Vagina (tissue), 2 donors: ENCODE measurements around the gene FRMD3. TPM values are rescaled to one million over a fixed set of nuclear protein-coding genes. Genes with fewer than 3 reads are reported as not detected.

Experiments used
- DNase-seq, 2 donors: peaks; one replicate each; pipeline ENCODE4 v3.0.0-alpha.2; 2017; ENCODE audit errors: extremely low spot score in 2 of 2
- H3K27ac ChIP-seq: fragments of 200-600 bp; sonication (generic); one replicate; pipeline ENCODE4 v1.5.1; 2019
- H3K27me3 ChIP-seq: fragments of 200-600 bp; sonication (generic); one replicate; pipeline ENCODE4 v1.5.1; 2019
- H3K36me3 ChIP-seq, 2 donors: fragments of 200-600 bp; sonication (generic); one replicate each; pipeline ENCODE4 v1.5.1; 2017 to 2019
- H3K4me1 ChIP-seq: fragments of 200-600 bp; sonication (generic); one replicate; pipeline ENCODE4 v1.5.1; 2019
- H3K4me3 ChIP-seq, 2 donors: fragments of 200-600 bp; sonication (generic); 1 replicate in 1 of 2; 2 replicates in 1 of 2; pipeline ENCODE4 v1.5.1; 2016 to 2019
- H3K9me3 ChIP-seq: fragments of 200-600 bp; sonication (generic); one replicate; pipeline ENCODE4 v1.5.1; 2019
- CTCF ChIP-seq, 3 experiments: fragments of 450-650 bp in 2 of 3; fragments of 200-600 bp in 1 of 3; sonication (generic) in 1 of 3; IDR thresholded peaks; one replicate each; pipeline ENCODE4 v1.5.1; 2017 to 2019; ENCODE audit warnings: antibody characterized with exemption in 3 of 3, mild to moderate bottlenecking in 2 of 3, moderate library complexity in 2 of 3
- POLR2A ChIP-seq, 2 donors: fragments of 450-650 bp; IDR thresholded peaks; one replicate each; pipeline ENCODE4 v1.6.1; 2017; ENCODE audit warnings: antibody characterized with exemption in 2 of 2, mild to moderate bottlenecking in 2 of 2, moderate library complexity in 2 of 2
- POLR2AphosphoS5 ChIP-seq, 2 donors: sonication (generic); formaldehyde crosslinking; IDR thresholded peaks; one replicate each; pipeline ENCODE4 v1.9.0; 2017; ENCODE audit warnings: antibody characterized with exemption in 2 of 2, mild to moderate bottlenecking in 2 of 2, low read depth in 1 of 2; ENCODE audit not compliant: insufficient read depth in 1 of 2
- intact Hi-C: fragments of 100-400 bp; cut with DNase I; formaldehyde crosslinking; loops from one replicate; pipeline ENCODE4 v1.15.1; 2023
- total RNA-seq: library from RNA; depleted of rRNA; stranded (reverse); fragments of >200 nt; gene quantifications from one replicate; pipeline ENCODE4 v1.2.3, GENCODE V29; 2016

FRMD3 gene
- total RNA-seq, 1 donor from 2014 or later, result 13.8 TPM

GRCh38 chr9:83538890-83539238 is 663 bp upstream of the FRMD3 start:
- Histone ChIP-seq H3K27ac (no peak overlapping the region), H3K4me1 (peaks cover 19% of the 10 kb centered on the region), H3K27me3 (no peaks in the 10 kb centered on the region), H3K9me3 (no peaks in the 10 kb centered on the region), H3K36me3 (no peaks in the 10 kb centered on the region), H3K4me3 (peak overlapping the region; percentile 50 to 63)
- TF ChIP-seq POLR2AphosphoS5 (IDR thresholded peaks at IDR 0.05; ENCODE audit: insufficient read depth in 1 of 2, low read depth in 1 of 2), result no peak
- no peak for TF ChIP-seq POLR2A (IDR thresholded peaks at IDR 0.05)
- TF ChIP-seq CTCF (IDR thresholded peaks at IDR 0.05), result no peak
- intact Hi-C loops, result loop anchor here (10.0 kb wide), 1 partner anchor 204 kb away; no protein-coding TSS in a partner anchor
- no peak for DNase-seq

GRCh38 chr9:83537331-83538171 is 650 bp downstream of the FRMD3 start:
- TF ChIP-seq POLR2AphosphoS5 (IDR thresholded peaks at IDR 0.05; ENCODE audit: insufficient read depth in 1 of 2, low read depth in 1 of 2) (peak in 1 of 2 donors; percentile 0), CTCF (IDR thresholded peaks at IDR 0.05) (no peak)
- intact Hi-C loops, result loop anchor here (10.0 kb wide), 1 partner anchor 203 kb away; no protein-coding TSS in a partner anchor
- Histone ChIP-seq H3K27ac (no peak overlapping the region), H3K36me3 (no peaks in the 10 kb centered on the region), H3K27me3 (no peaks in the 10 kb centered on the region), H3K4me3 (peak overlapping the region; percentile 50 to 63), H3K9me3 (no peaks in the 10 kb centered on the region), H3K4me1 (peaks cover 19% of the 10 kb centered on the region)
- no peak for DNase-seq

GRCh38 chr9:83536332-83536731 is 1.9 kb downstream of the FRMD3 start:
- Histone ChIP-seq H3K4me3 (no peak overlapping the region), H3K27me3 (no peaks in the 10 kb centered on the region), H3K9me3 (no peaks in the 10 kb centered on the region), H3K36me3 (no peaks in the 10 kb centered on the region), H3K4me1 (peaks cover 19% of the 10 kb centered on the region), H3K27ac (no peak overlapping the region)
- intact Hi-C loops, result loop anchor here (10.0 kb wide), 1 partner anchor 202 kb away; no protein-coding TSS in a partner anchor
- DNase-seq, result no peak
- TF ChIP-seq POLR2AphosphoS5 (IDR thresholded peaks at IDR 0.05; ENCODE audit: insufficient read depth in 1 of 2, low read depth in 1 of 2) (no peak), POLR2A (IDR thresholded peaks at IDR 0.05) (no peak), CTCF (IDR thresholded peaks at IDR 0.05) (no peak)

GRCh38 chr9:83535736-83536135 is 2.5 kb downstream of the FRMD3 start:
- intact Hi-C loops, result loop anchor here (10.0 kb wide), 1 partner anchor 201 kb away; no protein-coding TSS in a partner anchor

More at GRCh38 chr9:83535736-83536135, 2.5 kb downstream of the FRMD3 start:
- TF ChIP-seq POLR2AphosphoS5 (IDR thresholded peaks at IDR 0.05; ENCODE audit: insufficient read depth in 1 of 2, low read depth in 1 of 2), result no peak
- TF ChIP-seq POLR2A (IDR thresholded peaks at IDR 0.05), result no peak
- TF ChIP-seq CTCF (IDR thresholded peaks at IDR 0.05), result no peak
- Histone ChIP-seq H3K4me3 (no peak overlapping the region), H3K27ac (no peak overlapping the region), H3K4me1 (peaks cover 19% of the 10 kb centered on the region), H3K36me3 (no peaks in the 10 kb centered on the region), H3K9me3 (no peaks in the 10 kb centered on the region), H3K27me3 (no peaks in the 10 kb centered on the region)
- DNase-seq, result no peak
